Adrenal gland (tissue), 19 donors: ENCODE measurements around the gene CHRNB2. TPM values are rescaled to one million over a fixed set of nuclear protein-coding genes. Genes with fewer than 3 reads are reported as not detected.

Experiments used
- DNase-seq, 7 donors: peaks; one replicate each; pipeline ENCODE4 v3.0.0-alpha.2; 2019 to 2020
- H3K27ac ChIP-seq, 5 donors: fragments of 200-600 bp; sonication (generic) in 4 of 5; 1 replicate in 3 of 5; 2 replicates in 2 of 5; pipeline versions ENCODE4 v1.5.1 to v1.8.0; 2016 to 2020; ENCODE audit warnings: mild to moderate bottlenecking in 1 of 5
- H3K27me3 ChIP-seq: fragments of 200-600 bp; 2 replicates; pipeline ENCODE4 v1.8.0; 2021
- H3K36me3 ChIP-seq, 2 donors: fragments of 200-600 bp; replicated peaks in 1 of 2; 1 replicate in 1 of 2; 2 replicates in 1 of 2; pipeline versions ENCODE4 v1.5.1 to v1.8.0; 2018 to 2022
- H3K4me1 ChIP-seq, 2 donors: fragments of 200-600 bp; replicated peaks in 1 of 2; 1 replicate in 1 of 2; 2 replicates in 1 of 2; pipeline versions ENCODE4 v1.5.1 to v1.8.0; 2018 to 2021
- H3K4me3 ChIP-seq, 4 donors: fragments of 200-600 bp; sonication (generic) in 3 of 4; one replicate each; pipeline ENCODE4 v1.5.1; 2016 to 2018
- H3K9me3 ChIP-seq, 3 donors: fragments of 200-600 bp; sonication (generic) in 1 of 3; replicated peaks in 1 of 3; 1 replicate in 2 of 3; 2 replicates in 1 of 3; pipeline versions ENCODE4 v1.5.1 to v1.8.0; 2016 to 2021
- POLR2A ChIP-seq, 2 donors: fragments of 450-650 bp; IDR thresholded peaks; one replicate each; pipeline ENCODE4 v1.6.1; 2017; ENCODE audit warnings: antibody characterized with exemption in 2 of 2, mild to moderate bottlenecking in 2 of 2, moderate library complexity in 1 of 2
- WGBS, 4 donors: extraction: QIAGEN DNeasy Blood & Tissue Kit in 2 of 4; methylation state at CpG; one replicate each; pipeline versions ENCODE4 v1.1.5 to v1.1.7; 2013 to 2017; 5-methylcytosine and 5-hydroxymethylcytosine counted together
- intact Hi-C, 2 donors: fragments of 100-400 bp; cut with DNase I; formaldehyde crosslinking; loops; one replicate each; pipeline versions ENCODE4 v1.14.1 to v1.15.0; 2022 to 2023
- long read RNA-seq, 10 donors: library from polyadenylated mRNA in 3 of 10; unstranded in 2 of 10; stranded (forward) in 1 of 10; transcript quantifications; one replicate each; pipeline ENCODE4 v2.0.0 and lab custom pipeline, GENCODE V29; 2021 to 2026
- polyA plus RNA-seq, 3 donors: library from polyadenylated mRNA; stranded (reverse); fragments of 200-250 nt in 2 of 3; fragments of 350-450 nt in 1 of 3; fragmentation: Illumina TruSeq in 1 of 3; extraction: RNeasy Lipid Tissue Mini Kit (QIAGEN cat#74804) in 1 of 3; gene quantifications; one replicate each; pipeline ENCODE4 v1.2.3, GENCODE V29; 2013 to 2014
- total RNA-seq, 9 donors: library from RNA; depleted of rRNA in 4 of 9; stranded (reverse); fragments of >200 nt in 4 of 9; fragments of 120-200 nt in 1 of 9; fragmentation: NEBNext Ultra II Directional in 1 of 9; extraction: Animal tissue kit (Norgen Biotek cat#: 25700) in 1 of 9; gene quantifications; one replicate each; pipeline versions ENCODE4 v1.1.0 to v1.2.4, GENCODE V29; 2013 to 2023
- TF ChIP-seq, protein P1 (sequence below), 6 experiments: fragments of 450-650 bp in 4 of 6; fragments of 200-600 bp in 2 of 6; sonication (generic) in 1 of 6; IDR thresholded peaks; 1 replicate in 5 of 6; 2 replicates in 1 of 6; pipeline versions ENCODE4 v1.5.1 to v1.8.0; 2016 to 2021; ENCODE audit warnings: antibody characterized with exemption in 6 of 6, mild to moderate bottlenecking in 2 of 6, moderate library complexity in 1 of 6
- donor health status: healthy with polysubstance abuse.
- donor health status: Bipolar disorder and iron deficiency.
- donor health status: DM: yes; HTN: yes; CAD: no.
- donor health status: DM: no; HTN: no; CAD: no.
- donor health status: DM: no; HTN: no; CAD: no.
- donor health status: DM: yes; HTN: yes; CAD: no.

Gene CHRNB2, protein sequence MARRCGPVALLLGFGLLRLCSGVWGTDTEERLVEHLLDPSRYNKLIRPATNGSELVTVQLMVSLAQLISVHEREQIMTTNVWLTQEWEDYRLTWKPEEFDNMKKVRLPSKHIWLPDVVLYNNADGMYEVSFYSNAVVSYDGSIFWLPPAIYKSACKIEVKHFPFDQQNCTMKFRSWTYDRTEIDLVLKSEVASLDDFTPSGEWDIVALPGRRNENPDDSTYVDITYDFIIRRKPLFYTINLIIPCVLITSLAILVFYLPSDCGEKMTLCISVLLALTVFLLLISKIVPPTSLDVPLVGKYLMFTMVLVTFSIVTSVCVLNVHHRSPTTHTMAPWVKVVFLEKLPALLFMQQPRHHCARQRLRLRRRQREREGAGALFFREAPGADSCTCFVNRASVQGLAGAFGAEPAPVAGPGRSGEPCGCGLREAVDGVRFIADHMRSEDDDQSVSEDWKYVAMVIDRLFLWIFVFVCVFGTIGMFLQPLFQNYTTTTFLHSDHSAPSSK
- total RNA-seq (1 to 10 TPM in 3 of 9 donors, under 1 TPM in 6; 0.06 to 2.2 (median 0.54) TPM), polyA plus RNA-seq (1 to 10 TPM in 2 of 3 donors, under 1 TPM in 1; 0.37 to 1.9 (median 1.6) TPM)
- long read RNA-seq, donor 1, result 0 reads
- long read RNA-seq, donor 2, result 0 reads
- long read RNA-seq, donor 3, result 0 reads
- long read RNA-seq, donor 4, result 0 reads
- long read RNA-seq, donor 5, result 0 reads
- long read RNA-seq, donor 6, result 0 reads
- long read RNA-seq, donor 7, result 0 reads
- long read RNA-seq, donor 8, result 0 reads
- long read RNA-seq, donor 9, result 0 reads
- long read RNA-seq, donor 10, result 0 reads

DNA sequence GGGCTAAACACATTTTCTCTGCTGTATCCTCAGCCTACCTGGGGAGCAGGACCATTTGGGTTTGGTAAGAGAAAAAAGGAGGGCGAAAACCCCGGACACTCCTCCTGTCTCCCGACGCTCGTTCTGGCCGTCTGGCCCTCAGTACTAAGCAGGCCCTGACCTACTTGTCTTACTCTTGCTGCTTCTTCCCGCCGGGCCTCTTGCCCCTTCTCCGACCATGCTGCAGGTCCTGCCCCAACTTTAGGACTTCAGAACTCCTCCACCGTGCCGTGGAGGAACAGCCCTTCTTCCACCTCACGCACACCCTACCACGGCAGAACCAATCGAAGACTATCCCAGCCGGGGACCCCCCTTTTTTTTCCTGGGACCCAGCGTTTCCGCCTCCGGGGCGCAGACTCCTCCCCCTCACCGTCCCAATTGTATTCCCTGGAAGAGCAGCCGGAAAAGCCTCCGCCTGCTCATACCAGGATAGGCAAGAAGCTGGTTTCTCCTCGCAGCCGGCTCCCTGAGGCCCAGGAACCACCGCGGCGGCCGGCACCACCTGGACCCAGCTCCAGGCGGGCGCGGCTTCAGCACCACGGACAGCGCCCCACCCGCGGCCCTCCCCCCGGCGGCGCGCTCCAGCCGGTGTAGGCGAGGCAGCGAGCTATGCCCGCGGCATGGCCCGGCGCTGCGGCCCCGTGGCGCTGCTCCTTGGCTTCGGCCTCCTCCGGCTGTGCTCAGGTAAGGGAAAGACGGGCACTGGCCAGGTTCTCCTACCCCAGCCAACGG lies at the start of gene CHRNB2:
Gene CHRNB2, plus strand, starts transcription at position 393 of the 771 bp plus-strand sequence. Its CDS starts 267 bp downstream, at position 660.
- WGBS, 4 donors, result 2 to 4% (median 2%) methylated on average over 19 to 53 of the region's 53 CpGs
- Histone ChIP-seq H3K9me3 (no peaks in the 10 kb centered on the region), H3K27ac (peak within 1 kb of the TSS in 1 of 5 donors; percentile 34), H3K4me1 (peaks cover 0 to 8% of the 10 kb centered on the region in 2 donors), H3K4me3 (no peak within 1 kb of the TSS), H3K27me3 (no peaks in the 10 kb centered on the region), H3K36me3 (no peaks in the 10 kb centered on the region)
- intact Hi-C loops, result loop anchor here in 1 of 2 donors (10.0 kb wide), 1 partner anchor 87 kb away; no protein-coding TSS in a partner anchor
- TF ChIP-seq, protein P1, sequence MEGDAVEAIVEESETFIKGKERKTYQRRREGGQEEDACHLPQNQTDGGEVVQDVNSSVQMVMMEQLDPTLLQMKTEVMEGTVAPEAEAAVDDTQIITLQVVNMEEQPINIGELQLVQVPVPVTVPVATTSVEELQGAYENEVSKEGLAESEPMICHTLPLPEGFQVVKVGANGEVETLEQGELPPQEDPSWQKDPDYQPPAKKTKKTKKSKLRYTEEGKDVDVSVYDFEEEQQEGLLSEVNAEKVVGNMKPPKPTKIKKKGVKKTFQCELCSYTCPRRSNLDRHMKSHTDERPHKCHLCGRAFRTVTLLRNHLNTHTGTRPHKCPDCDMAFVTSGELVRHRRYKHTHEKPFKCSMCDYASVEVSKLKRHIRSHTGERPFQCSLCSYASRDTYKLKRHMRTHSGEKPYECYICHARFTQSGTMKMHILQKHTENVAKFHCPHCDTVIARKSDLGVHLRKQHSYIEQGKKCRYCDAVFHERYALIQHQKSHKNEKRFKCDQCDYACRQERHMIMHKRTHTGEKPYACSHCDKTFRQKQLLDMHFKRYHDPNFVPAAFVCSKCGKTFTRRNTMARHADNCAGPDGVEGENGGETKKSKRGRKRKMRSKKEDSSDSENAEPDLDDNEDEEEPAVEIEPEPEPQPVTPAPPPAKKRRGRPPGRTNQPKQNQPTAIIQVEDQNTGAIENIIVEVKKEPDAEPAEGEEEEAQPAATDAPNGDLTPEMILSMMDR (IDR thresholded peaks at IDR 0.05), result peak in 1 of 6 experiments; percentile 31
- no peak for TF ChIP-seq POLR2A (IDR thresholded peaks at IDR 0.05)
- peak; percentile 64 to 81 (median 75) for DNase-seq

GRCh38 chr1:154519591-154519991 lies 48.0 kb upstream of the CHRNB2 start:
- Histone ChIP-seq H3K36me3 (no peaks in the 10 kb centered on the region), H3K27me3 (no peaks in the 10 kb centered on the region), H3K4me1 (no peaks in the 10 kb centered on the region), H3K4me3 (no peak overlapping the region), H3K9me3 (no peaks in the 10 kb centered on the region), H3K27ac (peak overlapping the region in 2 of 5 donors; percentile 14 to 26)
- intact Hi-C loops, result no loop called here
- peak in 4 of 7 donors; percentile 8 to 27 (median 20) for DNase-seq
- TF ChIP-seq, protein P1 (IDR thresholded peaks at IDR 0.05), result no peak
- TF ChIP-seq POLR2A (IDR thresholded peaks at IDR 0.05), result no peak
- 71 to 79% (median 73%) methylated on average over 9 of the region's 9 CpGs for WGBS, 4 donors

DNA sequence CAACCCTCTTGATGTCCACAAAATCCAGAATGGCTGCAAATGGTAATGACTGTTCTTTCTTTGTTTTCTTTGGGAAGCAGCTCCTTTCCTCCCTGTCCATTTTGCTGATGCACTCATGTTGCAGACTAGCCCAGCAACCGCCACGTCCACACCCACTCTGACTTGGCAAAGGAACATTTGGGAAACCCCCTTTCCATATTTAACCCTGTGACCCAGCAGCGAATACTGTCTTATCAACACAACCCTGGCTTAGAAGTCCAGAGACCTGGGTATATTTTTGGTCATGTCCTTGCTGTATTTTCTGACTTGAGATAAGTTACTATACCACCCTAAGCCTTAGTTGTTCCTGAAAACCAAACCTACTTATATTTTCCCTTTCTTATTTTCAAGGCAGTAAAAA lies 47.2 kb upstream of the CHRNB2 start:
- WGBS, 4 donors, result 47 to 68% (median 54%) methylated on average over 3 of the region's 3 CpGs
- no peak overlapping the region for H3K4me3 ChIP-seq
- H3K36me3 ChIP-seq, result no peaks in the 10 kb centered on the region
- H3K9me3 ChIP-seq, result no peaks in the 10 kb centered on the region
- intact Hi-C loops, result no loop called here
- no peaks in the 10 kb centered on the region for H3K27me3 ChIP-seq
- H3K4me1 ChIP-seq, result no peaks in the 10 kb centered on the region
- DNase-seq, result peak in 1 of 7 donors; percentile 10
- no peak overlapping the region for H3K27ac ChIP-seq
- TF ChIP-seq, protein P1 (IDR thresholded peaks at IDR 0.05), result no peak
- TF ChIP-seq POLR2A (IDR thresholded peaks at IDR 0.05), result no peak
